GM18526 (cell line): Measurements from ENCODE around the gene CYP1B1.

Experiments
- POLR2A ChIP-seq: IDR thresholded peaks from 3 replicates; pipeline ENCODE4 v1.6.1; 2011; ENCODE audit not compliant: insufficient read length; ENCODE audit errors: extremely low read depth

CYP1B1 gene

GRCh38 chr2:38029512-38029911 lies 46.4 kb downstream of the CYP1B1 start:
- TF ChIP-seq POLR2A: no peak

GRCh38 chr2:38028829-38029228 lies 47.1 kb downstream of the CYP1B1 start:
- no peak for TF ChIP-seq POLR2A

- TF ChIP-seq POLR2A: no peak
Observed at GRCh38 chr2:38026846-38027245, 49.1 kb downstream of the CYP1B1 start.

GRCh38 chr2:38021589-38021988 lies 54.4 kb downstream of the CYP1B1 start:
- no peak for TF ChIP-seq POLR2A

GRCh38 chr2:38017836-38018235 lies 58.1 kb downstream of the CYP1B1 start:
- no peak for TF ChIP-seq POLR2A
